HepG2 (cell line): ENCODE results near the gene LRRC74A. TPM values are rescaled to one million over a fixed set of nuclear protein-coding genes. Genes with fewer than 3 reads are reported as not detected.

Source experiments
- ATAC-seq: fragments of 200-7000 bp; cut with Tn5 transposase; 3 replicates; pipeline ENCODE4 v1.9.1; 2020; ENCODE audit warnings: mild to moderate bottlenecking, moderate library complexity
- BruUV-seq: library from RNA; stranded (reverse); fragments of 400-500 nt; replicated peaks from 2 replicates; lab custom pipeline; 2021; lab: Mats Ljungman, UMichigan
- CTCF ChIA-PET: fragments of 300-600 bp; formaldehyde crosslinking; extraction: SDS; loops from one replicate; lab custom pipeline; 2021; ENCODE audit warnings: low total read pairs, inconsistent platforms, low intra/inter-chr PET ratio; lab: Yijun Ruan, JAX
- POLR2A ChIA-PET: fragments of 350-600 bp; sonication (Branson Sonifier 250); formaldehyde crosslinking; loops from one replicate; lab custom pipeline; 2020; ENCODE audit warnings: antibody characterized with exemption, inconsistent platforms; lab: Yijun Ruan, JAX
- DNase-seq: peaks from one replicate; pipeline ENCODE4 v3.0.0-alpha.2; 2015; ENCODE audit warnings: low spot score
- FAIRE-seq: peaks from 3 replicates; lab custom pipeline; 2011; peaks lifted over from hg19 to GRCh38; lab: Jason Lieb, UNC
- H2AFZ ChIP-seq: one replicate; pipeline ENCODE4 v1.6.1; 2011; ENCODE audit warnings: low read length, inconsistent platforms
- H3K27ac ChIP-seq: fragments of 300-600 bp; 3 replicates; pipeline ENCODE4 v1.8.0; 2011; ENCODE audit warnings: mixed run types, mild to moderate bottlenecking, mixed read lengths, low read length, inconsistent platforms; ENCODE audit not compliant: insufficient read depth; ENCODE audit errors: extremely low read length
- H3K27me3 ChIP-seq, 2 experiments: fragments of 200-600 bp in 1 of 2; 2 replicates in 1 of 2; 3 replicates in 1 of 2; pipeline versions ENCODE4 v1.6.0 to v1.8.0; 2011; ENCODE audit warnings: low read length in 2 of 2, mild to moderate bottlenecking in 2 of 2, moderate library complexity in 2 of 2, inconsistent platforms in 1 of 2; ENCODE audit not compliant: insufficient read depth in 2 of 2, control insufficient read depth in 1 of 2
- H3K36me3 ChIP-seq, 2 experiments: fragments of 200-600 bp in 1 of 2; replicated peaks in 1 of 2; 2 replicates in 1 of 2; 3 replicates in 1 of 2; pipeline versions ENCODE4 v1.5.1 to v1.8.0; 2011; ENCODE audit warnings: low read length in 2 of 2, inconsistent platforms in 1 of 2; ENCODE audit not compliant: insufficient read depth in 2 of 2, control insufficient read depth in 1 of 2
- H3K4me1 ChIP-seq: 2 replicates; pipeline ENCODE4 v1.5.1; 2012; ENCODE audit warnings: low read length, inconsistent platforms; ENCODE audit not compliant: insufficient read depth
- H3K4me2 ChIP-seq: 2 replicates; pipeline ENCODE4 v1.6.0; 2011; ENCODE audit warnings: low read depth, low read length, inconsistent platforms
- H3K4me3 ChIP-seq, 3 experiments: fragments of 200-600 bp in 1 of 3; sonication (generic), shearing (Covaris generic) in 1 of 3; replicated peaks in 1 of 3; 2 replicates each; pipeline ENCODE4 v1.5.1; 2011 to 2016; ENCODE audit warnings: low read length in 3 of 3, inconsistent platforms in 2 of 3, low read depth in 2 of 3, mild to moderate bottlenecking in 2 of 3, control low read depth in 1 of 3, mixed read lengths in 1 of 3; ENCODE audit not compliant: insufficient read depth in 1 of 3
- H3K79me2 ChIP-seq: one replicate; pipeline ENCODE4 v1.6.1; 2011; ENCODE audit warnings: low read length, inconsistent platforms; ENCODE audit not compliant: insufficient read depth
- H3K9ac ChIP-seq: 2 replicates; pipeline ENCODE4 v1.6.0; 2011; ENCODE audit warnings: mild to moderate bottlenecking, low read depth, low read length, inconsistent platforms; ENCODE audit not compliant: insufficient read depth
- H3K9me3 ChIP-seq: 2 replicates; pipeline ENCODE4 v1.5.1; 2012; ENCODE audit warnings: mild to moderate bottlenecking, low read length
- H4K20me1 ChIP-seq: 2 replicates; pipeline ENCODE4 v1.6.0; 2011; ENCODE audit warnings: inconsistent platforms, mild to moderate bottlenecking, low read length, moderate library complexity; ENCODE audit not compliant: insufficient read depth
- ARNTL ChIP-seq: sonication (generic); formaldehyde crosslinking; IDR thresholded peaks from 2 replicates; pipeline ENCODE4 v1.4.0; 2020; ENCODE audit warnings: mild to moderate bottlenecking, missing genetic modification reagents
- HOXA9 ChIP-seq: sonication (generic); formaldehyde crosslinking; IDR thresholded peaks from 2 replicates; pipeline ENCODE4 v1.8.1; 2022; ENCODE audit warnings: missing genetic modification reagents, mild to moderate bottlenecking, moderate library complexity, borderline replicate concordance
- KAT8 ChIP-seq: IDR thresholded peaks from 2 replicates; pipeline ENCODE4 v1.6.1; 2016; ENCODE audit warnings: missing genetic modification reagents, missing compliant biosample characterization
- KDM5B ChIP-seq: sonication (generic); formaldehyde crosslinking; IDR thresholded peaks from 2 replicates; pipeline ENCODE4 v1.4.0; 2020; ENCODE audit warnings: missing genetic modification reagents, mild to moderate bottlenecking, borderline replicate concordance
- NAIF1 ChIP-seq: sonication (generic); formaldehyde crosslinking; IDR thresholded peaks from 2 replicates; pipeline ENCODE4 v1.5.0; 2020; ENCODE audit warnings: mild to moderate bottlenecking, missing genetic modification reagents, borderline replicate concordance
- NFYB ChIP-seq: sonication (generic); formaldehyde crosslinking; IDR thresholded peaks from 2 replicates; pipeline ENCODE4 v1.4.0; 2020; ENCODE audit warnings: missing genetic modification reagents
- NONO ChIP-seq, 2 experiments: fragments of 450-650 bp in 1 of 2; sonication (generic) in 1 of 2; formaldehyde crosslinking in 1 of 2; IDR thresholded peaks in 1 of 2; conservative IDR thresholded peaks in 1 of 2; 2 replicates each; pipeline versions ENCODE4 v1.6.1 to v1.8.0; 2017 to 2022; ENCODE audit warnings: mild to moderate bottlenecking in 1 of 2, missing genetic modification reagents in 1 of 2, moderate library complexity in 1 of 2
- PHF8 ChIP-seq: sonication (generic); formaldehyde crosslinking; IDR thresholded peaks from 2 replicates; pipeline ENCODE4 v1.5.0; 2020; ENCODE audit warnings: missing genetic modification reagents
- RARA ChIP-seq: IDR thresholded peaks from 2 replicates; pipeline ENCODE4 v1.6.1; 2016; ENCODE audit warnings: missing genetic modification reagents, missing compliant biosample characterization
- ZNF20 ChIP-seq: sonication (generic); formaldehyde crosslinking; IDR thresholded peaks from 2 replicates; pipeline ENCODE4 v1.4.0; 2020; ENCODE audit warnings: mild to moderate bottlenecking, moderate library complexity, missing genetic modification reagents
- ZNF225 ChIP-seq: sonication (generic); formaldehyde crosslinking; IDR thresholded peaks from 2 replicates; pipeline ENCODE4 v1.4.0; 2020; ENCODE audit warnings: mild to moderate bottlenecking, missing genetic modification reagents
- ZNF263 ChIP-seq: sonication (generic); formaldehyde crosslinking; IDR thresholded peaks from 2 replicates; pipeline ENCODE4 v1.4.0; 2020; ENCODE audit warnings: missing genetic modification reagents
- ZNF432 ChIP-seq: sonication (generic); formaldehyde crosslinking; IDR thresholded peaks from 2 replicates; pipeline ENCODE4 v1.5.0; 2020; ENCODE audit warnings: missing genetic modification reagents, mild to moderate bottlenecking, borderline replicate concordance
- ZNF547 ChIP-seq: sonication (generic); formaldehyde crosslinking; IDR thresholded peaks from 2 replicates; pipeline ENCODE4 v1.5.1; 2020; ENCODE audit warnings: mild to moderate bottlenecking, missing genetic modification reagents
- ZNF816 ChIP-seq: sonication (generic); formaldehyde crosslinking; IDR thresholded peaks from 2 replicates; pipeline ENCODE4 v1.8.0; 2022; ENCODE audit warnings: missing genetic modification reagents, mild to moderate bottlenecking, borderline replicate concordance
- ZSCAN22 ChIP-seq: sonication (generic); formaldehyde crosslinking; IDR thresholded peaks from 2 replicates; pipeline ENCODE4 v1.4.0; 2020; ENCODE audit warnings: mild to moderate bottlenecking, missing genetic modification reagents
- ZSCAN29 ChIP-seq: sonication (generic); formaldehyde crosslinking; conservative IDR thresholded peaks from 2 replicates; pipeline ENCODE4 v1.4.0; 2020; ENCODE audit warnings: mild to moderate bottlenecking, missing genetic modification reagents
- WGBS: methylation state at CpG from one replicate; pipeline ENCODE4 v1.1.6; 2017; ENCODE audit warnings: low lambda C conversion rate; 5-methylcytosine and 5-hydroxymethylcytosine counted together
- in situ Hi-C: cut with HindIII; loops from 2 replicates; pipeline ENCODE4 v1.10.0; 2017; ENCODE audit warnings: low pct_unique_long_range_greater_than_20kb; ENCODE audit not compliant: extremely low pct_ligation_motif_present
- intact Hi-C: fragments of 100-400 bp; cut with micrococcal nuclease; formaldehyde crosslinking; loops from one replicate; pipeline ENCODE4 v1.10.0; 2022; ENCODE audit not compliant: unreplicated experiment
- polyA plus RNA-seq, 8 experiments: library from polyadenylated mRNA; depleted of rRNA in 3 of 8; stranded (reverse) in 7 of 8; unstranded in 1 of 8; fragments of >200 nt; fragmentation: Illumina TruSeq in 4 of 8; extraction: Trizol in 4 of 8; gene quantifications; 2 replicates each; pipeline versions ENCODE4 v1.2.1 to v1.2.3, GENCODE V29; 2011 to 2016; ENCODE audit warnings: low read depth in 4 of 8, missing spikeins in 1 of 8, mixed read lengths in 1 of 8; ENCODE audit not compliant: insufficient read depth in 1 of 8
- total RNA-seq, 5 experiments: library from RNA; depleted of rRNA; stranded (reverse); fragments of >200 nt; fragmentation: Illumina TruSeq; extraction: Trizol; gene quantifications; 2 replicates each; pipeline ENCODE4 v1.2.3, GENCODE V29; 2016; ENCODE audit warnings: low read depth in 1 of 5
- TF ChIP-seq, protein P1 (sequence below): sonication (generic); formaldehyde crosslinking; IDR thresholded peaks from 2 replicates; pipeline ENCODE4 v1.4.0; 2020; ENCODE audit warnings: missing genetic modification reagents
- TF ChIP-seq, protein P2 (sequence below): sonication (generic); formaldehyde crosslinking; IDR thresholded peaks from 2 replicates; pipeline ENCODE4 v1.5.1; 2020; ENCODE audit warnings: missing genetic modification reagents, mild to moderate bottlenecking, borderline replicate concordance

Gene LRRC74A
- total and polyA plus RNA-seq, 2 of the 13 experiments (the other 11 are each of a cell fraction or from before 2014, with no cell fraction given): not detected

DNA sequence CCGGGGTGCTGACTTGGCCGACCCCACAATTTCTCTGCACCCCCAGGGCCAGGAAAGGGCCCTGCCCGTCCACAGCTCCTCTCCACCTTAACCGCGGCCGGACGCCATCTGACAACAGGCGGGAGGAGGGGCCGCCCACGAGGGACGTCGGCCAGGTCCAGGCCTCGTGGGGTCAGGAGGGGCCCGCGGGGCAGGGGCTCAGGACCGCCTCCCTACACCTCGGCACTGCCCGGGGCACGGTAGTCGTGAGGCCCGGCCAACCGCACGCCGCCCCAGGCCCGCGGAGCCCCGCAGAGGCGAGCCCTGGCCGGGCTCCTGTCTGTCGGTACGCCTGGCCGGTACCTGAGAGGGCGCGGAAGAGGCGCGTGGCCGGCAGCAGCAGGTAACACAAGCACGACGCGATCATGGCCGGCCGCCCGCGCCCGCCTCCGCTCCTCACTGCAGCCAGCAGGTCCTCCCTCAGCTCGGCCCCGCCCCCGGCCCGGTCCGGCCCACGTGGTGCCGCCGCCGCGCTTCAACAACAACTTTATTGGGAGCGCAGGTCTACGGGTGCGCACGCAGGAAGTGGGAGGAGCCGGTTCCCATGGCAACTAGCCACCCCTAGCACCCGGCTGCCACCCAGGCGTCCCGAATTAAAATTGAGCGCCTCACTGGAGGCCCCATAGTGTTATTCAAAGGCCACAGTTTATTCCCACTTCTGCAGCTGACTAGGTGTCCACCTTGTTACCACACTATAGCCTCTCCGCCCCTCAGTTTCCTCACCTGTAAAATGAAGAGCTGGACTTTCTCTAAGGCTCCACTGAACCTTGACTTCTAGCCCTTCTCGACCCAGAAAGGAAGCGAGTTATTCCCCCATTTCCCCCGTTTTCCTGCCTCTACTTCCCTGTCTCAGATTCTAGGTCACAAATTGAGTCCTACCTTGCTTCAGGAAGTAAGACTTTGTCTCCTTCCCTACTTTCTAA is 13.5 kb upstream of the LRRC74A start, which contains the start of gene ANGEL1:
TSS of gene ANGEL1 (minus strand) at position 461 of the 962 bp plus-strand sequence. CDS start at position 406, 55 bp downstream.
- H3K27ac ChIP-seq: peak within 1 kb of the TSS; percentile 67
- in situ Hi-C loops: no loop called here
- CTCF ChIA-PET: no interaction called here
- TF ChIP-seq ARNTL (CRISPR knock-in tag) (peak; percentile 85), NFYB (CRISPR knock-in tag) (peak; percentile 11; the same call in 1 of the 2 replicates), ZNF225 (no peak), ZNF432 (CRISPR knock-in tag) (no peak), ZNF547 (CRISPR knock-in tag) (peak; percentile 78; the same call in 1 of the 2 replicates), NONO (IDR thresholded peaks at IDR 0.05) (no peak), NONO (CRISPR knock-in tag; conservative IDR thresholded peaks at IDR 0.05) (peak; percentile 82), KDM5B (CRISPR knock-in tag) (peak; percentile 76; the same call in 1 of the 2 replicates), NAIF1 (CRISPR knock-in tag) (no peak), ZSCAN22 (CRISPR knock-in tag) (peak; percentile 34; the same call in 1 of the 2 replicates), ZNF816 (CRISPR knock-in tag) (peak; percentile 17; the same call in 1 of the 2 replicates), KAT8 (CRISPR knock-in tag) (peak; percentile 79; the same call in 1 of the 2 replicates), PHF8 (CRISPR knock-in tag) (peak; percentile 85), HOXA9 (CRISPR knock-in tag) (0 out of 2 replicates have a peak, but pooled peaks have one; percentile 31), RARA (CRISPR knock-in tag) (peak; percentile 28; the same call in 1 of the 2 replicates), ZSCAN29 (CRISPR knock-in tag) (peak; percentile 76; the same call in 1 of the 2 replicates), ZNF20 (CRISPR knock-in tag) (no peak), ZNF263 (CRISPR knock-in tag) (peak; percentile 97)
- TF ChIP-seq, protein P1, sequence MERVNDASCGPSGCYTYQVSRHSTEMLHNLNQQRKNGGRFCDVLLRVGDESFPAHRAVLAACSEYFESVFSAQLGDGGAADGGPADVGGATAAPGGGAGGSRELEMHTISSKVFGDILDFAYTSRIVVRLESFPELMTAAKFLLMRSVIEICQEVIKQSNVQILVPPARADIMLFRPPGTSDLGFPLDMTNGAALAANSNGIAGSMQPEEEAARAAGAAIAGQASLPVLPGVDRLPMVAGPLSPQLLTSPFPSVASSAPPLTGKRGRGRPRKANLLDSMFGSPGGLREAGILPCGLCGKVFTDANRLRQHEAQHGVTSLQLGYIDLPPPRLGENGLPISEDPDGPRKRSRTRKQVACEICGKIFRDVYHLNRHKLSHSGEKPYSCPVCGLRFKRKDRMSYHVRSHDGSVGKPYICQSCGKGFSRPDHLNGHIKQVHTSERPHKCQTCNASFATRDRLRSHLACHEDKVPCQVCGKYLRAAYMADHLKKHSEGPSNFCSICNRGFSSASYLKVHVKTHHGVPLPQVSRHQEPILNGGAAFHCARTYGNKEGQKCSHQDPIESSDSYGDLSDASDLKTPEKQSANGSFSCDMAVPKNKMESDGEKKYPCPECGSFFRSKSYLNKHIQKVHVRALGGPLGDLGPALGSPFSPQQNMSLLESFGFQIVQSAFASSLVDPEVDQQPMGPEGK (CRISPR knock-in tag): peak; percentile 59
- TF ChIP-seq, protein P2, sequence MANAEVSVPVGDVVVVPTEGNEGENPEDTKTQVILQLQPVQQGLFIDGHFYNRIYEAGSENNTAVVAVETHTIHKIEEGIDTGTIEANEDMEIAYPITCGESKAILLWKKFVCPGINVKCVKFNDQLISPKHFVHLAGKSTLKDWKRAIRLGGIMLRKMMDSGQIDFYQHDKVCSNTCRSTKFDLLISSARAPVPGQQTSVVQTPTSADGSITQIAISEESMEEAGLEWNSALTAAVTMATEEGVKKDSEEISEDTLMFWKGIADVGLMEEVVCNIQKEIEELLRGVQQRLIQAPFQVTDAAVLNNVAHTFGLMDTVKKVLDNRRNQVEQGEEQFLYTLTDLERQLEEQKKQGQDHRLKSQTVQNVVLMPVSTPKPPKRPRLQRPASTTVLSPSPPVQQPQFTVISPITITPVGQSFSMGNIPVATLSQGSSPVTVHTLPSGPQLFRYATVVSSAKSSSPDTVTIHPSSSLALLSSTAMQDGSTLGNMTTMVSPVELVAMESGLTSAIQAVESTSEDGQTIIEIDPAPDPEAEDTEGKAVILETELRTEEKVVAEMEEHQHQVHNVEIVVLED (CRISPR knock-in tag): peak; percentile 91

More for the DNA sequence above, 13.5 kb upstream of the LRRC74A start, which contains the start of gene ANGEL1:
- Histone ChIP-seq H3K79me2 (peaks cover 2% of the 10 kb centered on the region), H2AFZ (peak within 1 kb of the TSS; percentile 96), H3K4me1 (peaks cover 22% of the 10 kb centered on the region), H3K27me3 (peaks cover 0 to 16% of the 10 kb centered on the region in 2 experiments; a peak in 1 of 5 replicates), H3K4me2 (peak within 1 kb of the TSS; percentile 92), H3K4me3 (peak within 1 kb of the TSS; percentile 78 to 96 (median 87)), H4K20me1 (no peaks in the 10 kb centered on the region), H3K36me3 (peaks cover 0 to 13% of the 10 kb centered on the region in 2 experiments; a peak in 3 of 5 replicates), H3K9me3 (no peaks in the 10 kb centered on the region), H3K9ac (peak within 1 kb of the TSS; percentile 76)
- no TSS peak for BruUV-seq
- DNase-seq (peak; percentile 80), FAIRE-seq (no peak), ATAC-seq (peak; percentile 93)
- POLR2A ChIA-PET: interaction anchor here (0.8 to 3.8 kb wide), 7 partner anchors 12 to 150 kb away, joined by 3 to 62 read pairs (median 4); no protein-coding TSS in a partner anchor
- 25% methylated on average over 7 of the region's 69 CpGs for WGBS
- intact Hi-C loops: loop anchor here (2.0 kb wide), 1 partner anchor 18 kb away; no protein-coding TSS in a partner anchor
